Glutamatergic neuron (in vitro differentiated cells): ENCODE measurements around the gene MSRB3. TPM values are rescaled to one million over a fixed set of nuclear protein-coding genes. Genes with fewer than 3 reads are reported as not detected.

Source experiments
- DNase-seq: peaks from one replicate; pipeline ENCODE4 v3.0.0; 2022
- H3K27ac Mint-ChIP-seq: one replicate; pipeline ENCODE4 v1.8.0; 2020; ENCODE audit warnings: mild to moderate bottlenecking, mixed read lengths, inconsistent platforms; ENCODE audit not compliant: unreplicated experiment
- H3K27me3 Mint-ChIP-seq: one replicate; pipeline ENCODE4 v1.8.0; 2020; ENCODE audit warnings: mild to moderate bottlenecking, moderate library complexity, mixed read lengths, inconsistent platforms; ENCODE audit not compliant: unreplicated experiment
- H3K36me3 Mint-ChIP-seq: one replicate; pipeline ENCODE4 v1.8.0; 2020; ENCODE audit warnings: mild to moderate bottlenecking, mixed read lengths, inconsistent platforms; ENCODE audit not compliant: unreplicated experiment
- H3K4me1 Mint-ChIP-seq: one replicate; pipeline ENCODE4 v1.8.0; 2020; ENCODE audit warnings: mild to moderate bottlenecking, low read depth, mixed read lengths, inconsistent platforms; ENCODE audit not compliant: unreplicated experiment
- H3K4me3 Mint-ChIP-seq: one replicate; pipeline ENCODE4 v1.8.0; 2020; ENCODE audit warnings: mild to moderate bottlenecking, mixed read lengths, inconsistent platforms; ENCODE audit not compliant: unreplicated experiment
- H3K9me3 Mint-ChIP-seq: one replicate; pipeline ENCODE4 v1.8.0; 2020; ENCODE audit warnings: mild to moderate bottlenecking, moderate library complexity, mixed read lengths, inconsistent platforms; ENCODE audit not compliant: unreplicated experiment
- total RNA-seq: library from RNA; stranded (reverse); fragmentation: NEBNext Ultra II Directional; extraction: Animal tissue kit (Norgen Biotek cat#: 25700); gene quantifications from one replicate; pipeline ENCODE4 v1.2.1, GENCODE V29; 2021; ENCODE audit not compliant: unreplicated experiment
- TF ChIP-seq, protein P1 (sequence below): fragments of 200-600 bp; sonication (generic); IDR thresholded peaks from one replicate; pipeline ENCODE4 v1.5.0; 2021; ENCODE audit not compliant: partially characterized antibody, unreplicated experiment

Gene MSRB3
- total RNA-seq, 1 donor from 2014 or later, result 1.6 TPM

DNA sequence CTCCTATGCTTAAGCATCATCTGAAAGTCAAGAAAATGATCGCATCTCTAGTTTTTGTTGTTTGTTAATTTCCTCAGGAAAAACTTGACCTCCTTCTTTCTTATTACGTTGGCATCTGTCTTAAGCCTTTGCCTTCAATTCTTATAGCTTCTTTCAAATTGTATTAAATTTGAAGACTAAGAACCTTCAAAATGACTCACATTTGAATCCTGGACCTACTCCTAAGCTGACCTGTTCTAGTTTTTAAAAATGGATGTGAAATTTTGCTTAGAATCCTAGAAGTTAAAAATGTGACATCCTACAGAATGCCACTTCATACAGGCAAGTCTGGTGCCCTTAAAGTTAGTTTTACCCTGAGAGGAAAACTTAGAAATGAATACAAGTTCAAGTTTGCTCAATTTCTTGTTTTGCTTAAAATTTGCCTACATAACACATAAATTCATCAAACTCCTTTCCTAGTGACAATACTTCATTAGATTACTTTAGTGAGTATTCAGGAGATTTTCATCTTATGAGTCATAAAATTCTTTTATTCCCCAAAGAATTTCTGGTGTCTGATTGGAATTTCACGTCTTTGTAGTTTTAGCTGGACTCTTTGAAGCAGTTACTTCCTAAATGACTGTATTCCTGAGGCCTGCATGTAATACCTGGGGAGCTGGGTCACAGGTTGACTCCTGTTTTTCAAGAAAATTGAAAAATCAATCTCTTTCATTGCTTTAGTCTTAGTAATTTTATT, 152.3 kb downstream of the MSRB3 start:
- TF ChIP-seq, protein P1, sequence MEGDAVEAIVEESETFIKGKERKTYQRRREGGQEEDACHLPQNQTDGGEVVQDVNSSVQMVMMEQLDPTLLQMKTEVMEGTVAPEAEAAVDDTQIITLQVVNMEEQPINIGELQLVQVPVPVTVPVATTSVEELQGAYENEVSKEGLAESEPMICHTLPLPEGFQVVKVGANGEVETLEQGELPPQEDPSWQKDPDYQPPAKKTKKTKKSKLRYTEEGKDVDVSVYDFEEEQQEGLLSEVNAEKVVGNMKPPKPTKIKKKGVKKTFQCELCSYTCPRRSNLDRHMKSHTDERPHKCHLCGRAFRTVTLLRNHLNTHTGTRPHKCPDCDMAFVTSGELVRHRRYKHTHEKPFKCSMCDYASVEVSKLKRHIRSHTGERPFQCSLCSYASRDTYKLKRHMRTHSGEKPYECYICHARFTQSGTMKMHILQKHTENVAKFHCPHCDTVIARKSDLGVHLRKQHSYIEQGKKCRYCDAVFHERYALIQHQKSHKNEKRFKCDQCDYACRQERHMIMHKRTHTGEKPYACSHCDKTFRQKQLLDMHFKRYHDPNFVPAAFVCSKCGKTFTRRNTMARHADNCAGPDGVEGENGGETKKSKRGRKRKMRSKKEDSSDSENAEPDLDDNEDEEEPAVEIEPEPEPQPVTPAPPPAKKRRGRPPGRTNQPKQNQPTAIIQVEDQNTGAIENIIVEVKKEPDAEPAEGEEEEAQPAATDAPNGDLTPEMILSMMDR, result no peak
- no peak overlapping the region for H3K4me3 Mint-ChIP-seq
- no peaks in the 10 kb centered on the region for H3K4me1 Mint-ChIP-seq
- no peak for DNase-seq
- no peaks in the 10 kb centered on the region for H3K9me3 Mint-ChIP-seq
- peaks cover 7% of the 10 kb centered on the region for H3K36me3 Mint-ChIP-seq
- H3K27ac Mint-ChIP-seq, result no peak overlapping the region
- H3K27me3 Mint-ChIP-seq, result no peaks in the 10 kb centered on the region

DNA sequence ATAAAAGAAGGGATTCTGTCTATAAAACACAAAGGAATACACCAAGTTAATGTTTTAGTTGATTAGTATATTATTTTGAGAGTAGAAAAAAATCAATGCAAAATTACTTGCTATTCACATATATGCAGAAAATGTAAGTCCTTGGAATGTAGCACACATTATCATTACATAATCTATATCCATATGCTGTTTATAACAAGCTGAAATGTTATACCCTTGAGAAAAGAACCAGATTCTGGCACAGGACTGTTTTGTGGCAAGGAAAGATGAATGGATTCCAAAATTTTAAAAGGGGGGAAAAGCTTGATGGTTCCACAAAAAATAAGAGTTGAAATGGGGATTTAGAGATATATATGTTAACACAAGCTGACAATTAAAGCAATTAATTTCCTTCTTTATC, 153.6 kb downstream of the MSRB3 start:
- Mint-ChIP-seq H3K36me3 (peaks cover 6% of the 10 kb centered on the region), H3K27ac (no peak overlapping the region), H3K4me1 (no peaks in the 10 kb centered on the region), H3K9me3 (no peaks in the 10 kb centered on the region), H3K4me3 (no peak overlapping the region), H3K27me3 (no peaks in the 10 kb centered on the region)
- TF ChIP-seq, protein P1, result no peak
- DNase-seq, result no peak

DNA sequence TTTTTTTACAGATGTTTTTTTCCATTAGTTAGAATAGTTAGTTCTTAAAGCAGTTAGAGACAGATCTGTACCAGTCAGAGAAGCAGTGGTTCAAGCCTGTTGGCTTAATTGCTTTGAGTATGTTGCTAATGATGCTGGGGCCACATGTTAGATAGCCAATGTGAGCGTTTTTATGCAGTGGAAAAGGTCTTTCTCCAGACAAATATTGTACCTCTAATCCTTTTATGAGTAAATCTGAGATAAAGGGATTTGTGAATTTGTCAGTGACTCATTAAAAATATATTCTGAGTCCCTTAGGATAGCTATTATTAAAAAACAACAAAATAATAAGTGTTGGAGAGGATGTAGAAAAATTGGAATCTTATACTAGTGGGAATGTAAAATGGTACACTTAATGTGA, 154.2 kb downstream of the MSRB3 start:
- DNase-seq, result no peak
- peaks cover under 1% of the 10 kb centered on the region for H3K36me3 Mint-ChIP-seq
- no peak overlapping the region for H3K27ac Mint-ChIP-seq
- no peaks in the 10 kb centered on the region for H3K27me3 Mint-ChIP-seq
- TF ChIP-seq, protein P1, result no peak
- H3K4me1 Mint-ChIP-seq, result no peaks in the 10 kb centered on the region
- H3K4me3 Mint-ChIP-seq, result no peak overlapping the region
- no peaks in the 10 kb centered on the region for H3K9me3 Mint-ChIP-seq

DNA sequence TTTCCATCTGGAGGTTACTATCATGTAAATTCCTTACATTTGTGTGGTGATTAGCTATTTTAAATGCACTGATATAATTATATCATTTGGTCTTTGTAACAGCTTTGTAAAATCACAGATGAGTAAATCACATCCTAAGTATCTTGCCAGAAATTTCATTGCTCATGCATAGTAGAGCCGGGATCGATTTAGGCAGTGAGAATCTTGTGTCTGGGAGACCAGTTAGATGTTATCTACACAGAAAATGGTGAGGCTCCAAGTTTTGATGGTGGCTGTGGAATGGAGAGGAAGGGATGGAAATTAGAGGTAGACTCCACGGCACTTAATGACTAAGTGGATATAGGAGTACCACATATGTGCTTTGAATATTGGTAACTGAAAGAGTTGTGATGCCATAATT, 156.3 kb downstream of the MSRB3 start:
- TF ChIP-seq, protein P1, result no peak
- no peaks in the 10 kb centered on the region for H3K9me3 Mint-ChIP-seq
- no peaks in the 10 kb centered on the region for H3K36me3 Mint-ChIP-seq

DNA sequence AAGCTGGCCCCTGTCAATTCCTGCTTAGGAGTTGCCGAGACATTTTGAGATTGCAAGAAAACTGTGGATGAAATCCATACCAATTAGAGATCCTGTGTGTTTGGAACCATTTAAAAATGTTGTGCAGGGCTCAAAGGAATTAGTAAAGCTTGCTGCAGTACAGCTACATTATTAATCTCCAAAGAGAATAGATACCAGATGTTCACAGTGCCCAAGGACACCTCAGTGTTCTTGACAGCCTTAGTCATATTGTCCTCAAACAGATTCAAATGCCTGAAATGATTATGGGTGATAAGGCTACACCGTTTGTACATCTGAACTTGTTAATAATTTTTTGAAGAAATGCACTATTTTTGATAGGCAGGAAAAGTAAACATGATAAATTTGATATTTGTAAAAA, 164.6 kb downstream of the MSRB3 start:
- no peaks in the 10 kb centered on the region for H3K4me1 Mint-ChIP-seq
- H3K9me3 Mint-ChIP-seq, result no peaks in the 10 kb centered on the region
- no peaks in the 10 kb centered on the region for H3K36me3 Mint-ChIP-seq
- TF ChIP-seq, protein P1, result no peak
- no peaks in the 10 kb centered on the region for H3K27me3 Mint-ChIP-seq
- DNase-seq, result no peak
- no peak overlapping the region for H3K27ac Mint-ChIP-seq
- no peak overlapping the region for H3K4me3 Mint-ChIP-seq

More for the DNA sequence above, 156.3 kb downstream of the MSRB3 start:
- Mint-ChIP-seq H3K27ac (no peak overlapping the region), H3K27me3 (no peaks in the 10 kb centered on the region), H3K4me1 (no peaks in the 10 kb centered on the region), H3K4me3 (no peak overlapping the region)
- no peak for DNase-seq
